Fibroblast of lung (primary cell): ENCODE results near the gene PLEKHA7.

Source experiments
- EZH2 ChIP-seq: IDR thresholded peaks from 2 replicates; pipeline ENCODE4 v1.5.1; 2012; ENCODE audit warnings: low read length, control low read depth, mild to moderate bottlenecking; ENCODE audit errors: missing control alignments
- TF ChIP-seq, protein P1 (sequence below), 2 donors: IDR thresholded peaks in 1 of 2; conservative IDR thresholded peaks in 1 of 2; 1 replicate in 1 of 2; 2 replicates in 1 of 2; pipeline ENCODE4 v1.5.1; 2011 to 2012; ENCODE audit warnings: low read length in 2 of 2, control low read depth in 1 of 2, inconsistent platforms in 1 of 2, low read depth in 1 of 2, mild to moderate bottlenecking in 1 of 2

DNA sequence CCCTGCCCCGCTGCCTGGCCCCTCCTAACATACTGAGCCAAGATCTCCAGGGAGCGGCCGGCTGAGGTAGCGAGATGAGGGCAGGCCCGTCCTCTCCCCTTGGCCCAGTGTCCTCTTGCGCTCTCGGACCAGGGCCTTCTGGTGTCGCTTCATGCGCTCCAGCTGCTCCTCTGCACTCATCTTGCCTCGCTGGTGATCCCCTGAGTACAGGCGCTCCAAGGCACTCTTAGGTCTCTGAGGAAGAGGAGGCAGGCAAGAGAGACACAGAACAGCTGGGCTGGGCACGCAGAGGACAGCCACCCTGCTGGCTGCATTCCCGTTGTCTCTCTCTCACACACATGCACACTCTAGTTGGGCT, 225.2 kb downstream of the PLEKHA7 start:
- TF ChIP-seq, protein P1, sequence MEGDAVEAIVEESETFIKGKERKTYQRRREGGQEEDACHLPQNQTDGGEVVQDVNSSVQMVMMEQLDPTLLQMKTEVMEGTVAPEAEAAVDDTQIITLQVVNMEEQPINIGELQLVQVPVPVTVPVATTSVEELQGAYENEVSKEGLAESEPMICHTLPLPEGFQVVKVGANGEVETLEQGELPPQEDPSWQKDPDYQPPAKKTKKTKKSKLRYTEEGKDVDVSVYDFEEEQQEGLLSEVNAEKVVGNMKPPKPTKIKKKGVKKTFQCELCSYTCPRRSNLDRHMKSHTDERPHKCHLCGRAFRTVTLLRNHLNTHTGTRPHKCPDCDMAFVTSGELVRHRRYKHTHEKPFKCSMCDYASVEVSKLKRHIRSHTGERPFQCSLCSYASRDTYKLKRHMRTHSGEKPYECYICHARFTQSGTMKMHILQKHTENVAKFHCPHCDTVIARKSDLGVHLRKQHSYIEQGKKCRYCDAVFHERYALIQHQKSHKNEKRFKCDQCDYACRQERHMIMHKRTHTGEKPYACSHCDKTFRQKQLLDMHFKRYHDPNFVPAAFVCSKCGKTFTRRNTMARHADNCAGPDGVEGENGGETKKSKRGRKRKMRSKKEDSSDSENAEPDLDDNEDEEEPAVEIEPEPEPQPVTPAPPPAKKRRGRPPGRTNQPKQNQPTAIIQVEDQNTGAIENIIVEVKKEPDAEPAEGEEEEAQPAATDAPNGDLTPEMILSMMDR (conservative IDR thresholded peaks at IDR 0.05 in 1 of 2, IDR thresholded peaks at IDR 0.05 in 1 of 2; ENCODE audit: low read depth in 1 of 2, low read length in 2 of 2) = no peak
- no peak for TF ChIP-seq EZH2
